SK-N-SH treated with all-trans-retinoic acid at 6 μM for 48 hours (cell line): ENCODE results near the gene C7orf33.

Source experiments
- ATAC-seq: fragments of 200-7000 bp; cut with Tn5 transposase; 3 replicates; pipeline ENCODE4 v1.9.1; 2020; ENCODE audit warnings: mild to moderate bottlenecking, moderate library complexity
- BACH2 ChIP-seq: fragments of 250-450 bp; sonication (Bioruptor Pico); IDR thresholded peaks from 2 replicates; pipeline ENCODE4 v1.9.0; 2021; ENCODE audit warnings: mild to moderate bottlenecking, borderline replicate concordance
- CSDC2 ChIP-seq: fragments of 250-450 bp; sonication (Bioruptor Pico); IDR thresholded peaks from 2 replicates; pipeline ENCODE4 v1.5.0; 2020; ENCODE audit warnings: mild to moderate bottlenecking, moderate library complexity
- ESRRG ChIP-seq: fragments of 250-450 bp; sonication (Bioruptor Pico); IDR thresholded peaks from 2 replicates; pipeline ENCODE4 v1.6.1; 2021; ENCODE audit warnings: mild to moderate bottlenecking
- GLIS3 ChIP-seq: fragments of 250-450 bp; sonication (Bioruptor Pico); IDR thresholded peaks from 2 replicates; pipeline ENCODE4 v1.5.0; 2020; ENCODE audit warnings: mild to moderate bottlenecking, moderate library complexity
- OSR1 ChIP-seq: fragments of 250-450 bp; sonication (Bioruptor Pico); IDR thresholded peaks from 2 replicates; pipeline ENCODE4 v1.8.0; 2022; ENCODE audit warnings: moderate library complexity, mild to moderate bottlenecking, inconsistent platforms
- PPARA ChIP-seq: fragments of 250-450 bp; sonication (Bioruptor Pico); IDR thresholded peaks from 2 replicates; pipeline ENCODE4 v1.5.0; 2020; ENCODE audit warnings: mild to moderate bottlenecking, borderline replicate concordance
- RARB ChIP-seq: fragments of 250-450 bp; sonication (Bioruptor Pico); IDR thresholded peaks from 2 replicates; pipeline ENCODE4 v1.8.0; 2021; ENCODE audit warnings: mild to moderate bottlenecking, moderate library complexity
- SNAI2 ChIP-seq: fragments of 250-450 bp; sonication (Bioruptor Pico); IDR thresholded peaks from 2 replicates; pipeline ENCODE4 v1.5.0; 2020; ENCODE audit warnings: mild to moderate bottlenecking, moderate library complexity
- TCF4 ChIP-seq: fragments of 250-450 bp; sonication (Bioruptor Pico); IDR thresholded peaks from 2 replicates; pipeline ENCODE4 v1.8.0; 2021; ENCODE audit warnings: mild to moderate bottlenecking, moderate library complexity, borderline replicate concordance
- TOX ChIP-seq: fragments of 250-450 bp; sonication (Bioruptor Pico); IDR thresholded peaks from 2 replicates; pipeline ENCODE4 v1.8.0; 2021; ENCODE audit warnings: mild to moderate bottlenecking, moderate library complexity, borderline replicate concordance
- ZC3H10 ChIP-seq: fragments of 250-450 bp; sonication (Bioruptor Pico); IDR thresholded peaks from 2 replicates; pipeline ENCODE4 v1.5.1; 2021; ENCODE audit warnings: mild to moderate bottlenecking, moderate library complexity
- ZNF565 ChIP-seq: fragments of 450-650 bp; formaldehyde crosslinking; conservative IDR thresholded peaks from 2 replicates; pipeline ENCODE4 v1.5.0; 2020; ENCODE audit warnings: low read depth, mild to moderate bottlenecking, moderate library complexity
- ZNF70 ChIP-seq: fragments of 450-650 bp; formaldehyde crosslinking; IDR thresholded peaks from 2 replicates; pipeline ENCODE4 v1.5.0; 2020; ENCODE audit warnings: mild to moderate bottlenecking, moderate library complexity
- ZNF8 ChIP-seq: fragments of 450-650 bp; formaldehyde crosslinking; IDR thresholded peaks from 2 replicates; pipeline ENCODE4 v1.5.0; 2020; ENCODE audit warnings: mild to moderate bottlenecking, moderate library complexity
- TF ChIP-seq, protein P1 (sequence below): fragments of 250-450 bp; sonication (Bioruptor Pico); IDR thresholded peaks from 2 replicates; pipeline ENCODE4 v1.5.0; 2020; ENCODE audit warnings: mild to moderate bottlenecking, moderate library complexity
- TF ChIP-seq, protein P2 (sequence below): fragments of 250-450 bp; sonication (Bioruptor Pico); IDR thresholded peaks from 2 replicates; pipeline ENCODE4 v1.8.0; 2020; ENCODE audit warnings: mild to moderate bottlenecking, moderate library complexity, borderline replicate concordance
- TF ChIP-seq, protein P3 (sequence below): fragments of 250-450 bp; sonication (Bioruptor Pico); IDR thresholded peaks from 2 replicates; pipeline ENCODE4 v1.8.0; 2021; ENCODE audit warnings: low read depth, mild to moderate bottlenecking, moderate library complexity, borderline replicate concordance
- TF ChIP-seq, protein P4 (sequence below): fragments of 250-450 bp; sonication (Bioruptor Pico); IDR thresholded peaks from 2 replicates; pipeline ENCODE4 v1.5.1; 2021; ENCODE audit warnings: mild to moderate bottlenecking, moderate library complexity
- TF ChIP-seq, protein P5 (sequence below): fragments of 250-450 bp; sonication (Bioruptor Pico); IDR thresholded peaks from 2 replicates; pipeline ENCODE4 v1.5.1; 2020; ENCODE audit warnings: low read depth, mild to moderate bottlenecking, moderate library complexity

The C7orf33 gene

DNA sequence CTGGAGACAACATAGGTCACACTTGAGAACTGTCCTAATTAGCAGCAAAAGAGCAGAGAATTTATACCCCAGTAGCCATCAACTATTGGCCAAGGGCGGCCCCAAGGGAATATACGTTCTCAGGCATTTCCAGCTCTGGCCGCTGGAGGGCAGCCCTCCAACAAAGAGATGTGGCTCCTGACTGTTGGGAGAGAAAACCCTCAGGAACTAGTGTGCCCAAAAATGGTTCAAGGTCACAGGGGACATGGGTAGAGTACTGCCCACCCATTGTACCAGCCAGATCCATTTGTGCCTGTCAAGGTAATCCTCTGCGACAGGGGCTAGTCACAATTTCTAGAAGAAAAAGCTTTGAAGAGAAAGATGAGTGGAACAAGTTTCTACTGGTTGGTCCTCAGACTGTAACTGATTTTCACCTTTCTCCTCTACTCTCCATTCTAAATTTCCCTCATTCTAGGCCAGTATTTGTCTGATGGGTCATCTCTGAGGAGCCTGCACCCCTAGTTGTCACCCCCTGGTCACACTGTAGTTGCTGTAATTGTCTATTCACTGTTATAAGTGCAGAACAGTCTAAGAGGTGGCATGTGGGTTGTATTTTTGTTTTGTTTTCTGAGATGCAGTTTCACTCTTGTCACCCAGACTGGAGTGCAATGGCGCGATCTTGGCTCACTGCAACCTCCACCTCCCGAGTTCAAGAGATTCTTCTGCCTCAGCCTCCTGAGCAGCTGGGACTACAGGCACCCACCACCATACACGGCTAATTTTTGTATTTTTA, 14.7 kb upstream of the C7orf33 start:
- TF ChIP-seq ZNF70 (CRISPR knock-in tag) (no peak), PPARA (no peak), CSDC2 (CRISPR knock-in tag) (no peak)
- TF ChIP-seq, protein P1, sequence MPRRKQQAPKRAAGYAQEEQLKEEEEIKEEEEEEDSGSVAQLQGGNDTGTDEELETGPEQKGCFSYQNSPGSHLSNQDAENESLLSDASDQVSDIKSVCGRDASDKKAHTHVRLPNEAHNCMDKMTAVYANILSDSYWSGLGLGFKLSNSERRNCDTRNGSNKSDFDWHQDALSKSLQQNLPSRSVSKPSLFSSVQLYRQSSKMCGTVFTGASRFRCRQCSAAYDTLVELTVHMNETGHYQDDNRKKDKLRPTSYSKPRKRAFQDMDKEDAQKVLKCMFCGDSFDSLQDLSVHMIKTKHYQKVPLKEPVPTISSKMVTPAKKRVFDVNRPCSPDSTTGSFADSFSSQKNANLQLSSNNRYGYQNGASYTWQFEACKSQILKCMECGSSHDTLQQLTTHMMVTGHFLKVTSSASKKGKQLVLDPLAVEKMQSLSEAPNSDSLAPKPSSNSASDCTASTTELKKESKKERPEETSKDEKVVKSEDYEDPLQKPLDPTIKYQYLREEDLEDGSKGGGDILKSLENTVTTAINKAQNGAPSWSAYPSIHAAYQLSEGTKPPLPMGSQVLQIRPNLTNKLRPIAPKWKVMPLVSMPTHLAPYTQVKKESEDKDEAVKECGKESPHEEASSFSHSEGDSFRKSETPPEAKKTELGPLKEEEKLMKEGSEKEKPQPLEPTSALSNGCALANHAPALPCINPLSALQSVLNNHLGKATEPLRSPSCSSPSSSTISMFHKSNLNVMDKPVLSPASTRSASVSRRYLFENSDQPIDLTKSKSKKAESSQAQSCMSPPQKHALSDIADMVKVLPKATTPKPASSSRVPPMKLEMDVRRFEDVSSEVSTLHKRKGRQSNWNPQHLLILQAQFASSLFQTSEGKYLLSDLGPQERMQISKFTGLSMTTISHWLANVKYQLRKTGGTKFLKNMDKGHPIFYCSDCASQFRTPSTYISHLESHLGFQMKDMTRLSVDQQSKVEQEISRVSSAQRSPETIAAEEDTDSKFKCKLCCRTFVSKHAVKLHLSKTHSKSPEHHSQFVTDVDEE = no peak
- peak; percentile 99 for ATAC-seq

DNA sequence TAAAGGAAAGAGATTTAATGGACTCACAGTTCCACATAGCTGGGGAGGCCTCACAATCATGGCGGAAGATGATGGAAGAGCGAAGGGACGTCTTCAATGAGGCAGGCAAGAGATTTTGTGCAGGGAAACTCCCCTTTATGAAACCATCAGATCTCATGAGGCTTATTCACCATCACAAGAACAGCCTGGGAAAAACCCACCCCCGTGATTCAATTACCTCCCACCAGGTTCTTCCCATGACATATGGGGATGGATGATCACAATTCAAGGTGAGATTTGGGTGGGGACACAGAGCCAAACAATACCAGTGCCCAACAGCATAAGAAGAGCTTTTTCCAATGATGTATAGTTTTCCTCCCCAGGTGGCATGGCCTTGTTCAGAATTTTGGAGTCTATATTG, 11.2 kb upstream of the C7orf33 start:
- no peak for ATAC-seq
- TF ChIP-seq, protein P2, sequence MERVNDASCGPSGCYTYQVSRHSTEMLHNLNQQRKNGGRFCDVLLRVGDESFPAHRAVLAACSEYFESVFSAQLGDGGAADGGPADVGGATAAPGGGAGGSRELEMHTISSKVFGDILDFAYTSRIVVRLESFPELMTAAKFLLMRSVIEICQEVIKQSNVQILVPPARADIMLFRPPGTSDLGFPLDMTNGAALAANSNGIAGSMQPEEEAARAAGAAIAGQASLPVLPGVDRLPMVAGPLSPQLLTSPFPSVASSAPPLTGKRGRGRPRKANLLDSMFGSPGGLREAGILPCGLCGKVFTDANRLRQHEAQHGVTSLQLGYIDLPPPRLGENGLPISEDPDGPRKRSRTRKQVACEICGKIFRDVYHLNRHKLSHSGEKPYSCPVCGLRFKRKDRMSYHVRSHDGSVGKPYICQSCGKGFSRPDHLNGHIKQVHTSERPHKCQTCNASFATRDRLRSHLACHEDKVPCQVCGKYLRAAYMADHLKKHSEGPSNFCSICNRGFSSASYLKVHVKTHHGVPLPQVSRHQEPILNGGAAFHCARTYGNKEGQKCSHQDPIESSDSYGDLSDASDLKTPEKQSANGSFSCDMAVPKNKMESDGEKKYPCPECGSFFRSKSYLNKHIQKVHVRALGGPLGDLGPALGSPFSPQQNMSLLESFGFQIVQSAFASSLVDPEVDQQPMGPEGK = no peak
- TF ChIP-seq SNAI2 (CRISPR knock-in tag) (no peak), ZNF70 (CRISPR knock-in tag) (no peak), PPARA (no peak)
- TF ChIP-seq, protein P3, sequence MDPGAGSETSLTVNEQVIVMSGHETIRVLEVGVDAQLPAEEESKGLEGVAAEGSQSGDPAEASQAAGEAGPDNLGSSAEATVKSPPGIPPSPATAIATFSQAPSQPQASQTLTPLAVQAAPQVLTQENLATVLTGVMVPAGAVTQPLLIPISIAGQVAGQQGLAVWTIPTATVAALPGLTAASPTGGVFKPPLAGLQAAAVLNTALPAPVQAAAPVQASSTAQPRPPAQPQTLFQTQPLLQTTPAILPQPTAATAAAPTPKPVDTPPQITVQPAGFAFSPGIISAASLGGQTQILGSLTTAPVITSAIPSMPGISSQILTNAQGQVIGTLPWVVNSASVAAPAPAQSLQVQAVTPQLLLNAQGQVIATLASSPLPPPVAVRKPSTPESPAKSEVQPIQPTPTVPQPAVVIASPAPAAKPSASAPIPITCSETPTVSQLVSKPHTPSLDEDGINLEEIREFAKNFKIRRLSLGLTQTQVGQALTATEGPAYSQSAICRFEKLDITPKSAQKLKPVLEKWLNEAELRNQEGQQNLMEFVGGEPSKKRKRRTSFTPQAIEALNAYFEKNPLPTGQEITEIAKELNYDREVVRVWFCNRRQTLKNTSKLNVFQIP (CRISPR knock-in tag) = no peak

DNA sequence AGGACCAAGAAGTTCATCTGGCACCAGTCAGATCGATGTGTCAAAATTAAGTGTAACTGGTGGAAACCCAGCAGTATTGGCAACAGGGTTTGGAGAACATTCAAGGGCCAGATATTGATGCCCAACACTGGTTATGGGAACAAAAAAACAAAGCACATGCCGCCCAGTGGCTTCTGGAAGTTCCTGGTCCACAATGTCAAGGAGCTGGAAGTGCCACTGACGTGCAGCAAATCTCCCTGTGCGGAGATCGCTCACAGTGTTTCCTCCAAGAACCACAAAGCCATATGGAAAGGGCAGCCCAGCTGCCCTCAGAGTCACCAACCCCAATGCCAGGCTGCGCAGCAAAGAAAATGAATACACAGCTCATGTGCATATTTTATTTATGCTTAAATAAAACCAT, 10.1 kb upstream of the C7orf33 start:
- TF ChIP-seq, protein P4, sequence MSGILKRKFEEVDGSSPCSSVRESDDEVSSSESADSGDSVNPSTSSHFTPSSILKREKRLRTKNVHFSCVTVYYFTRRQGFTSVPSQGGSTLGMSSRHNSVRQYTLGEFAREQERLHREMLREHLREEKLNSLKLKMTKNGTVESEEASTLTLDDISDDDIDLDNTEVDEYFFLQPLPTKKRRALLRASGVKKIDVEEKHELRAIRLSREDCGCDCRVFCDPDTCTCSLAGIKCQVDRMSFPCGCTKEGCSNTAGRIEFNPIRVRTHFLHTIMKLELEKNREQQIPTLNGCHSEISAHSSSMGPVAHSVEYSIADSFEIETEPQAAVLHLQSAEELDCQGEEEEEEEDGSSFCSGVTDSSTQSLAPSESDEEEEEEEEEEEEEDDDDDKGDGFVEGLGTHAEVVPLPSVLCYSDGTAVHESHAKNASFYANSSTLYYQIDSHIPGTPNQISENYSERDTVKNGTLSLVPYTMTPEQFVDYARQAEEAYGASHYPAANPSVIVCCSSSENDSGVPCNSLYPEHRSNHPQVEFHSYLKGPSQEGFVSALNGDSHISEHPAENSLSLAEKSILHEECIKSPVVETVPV (CRISPR knock-in tag) = no peak
- TF ChIP-seq BACH2 (no peak), ZNF8 (CRISPR knock-in tag) (no peak), OSR1 (CRISPR knock-in tag) (no peak), CSDC2 (CRISPR knock-in tag) (no peak), ZC3H10 (no peak), ZNF565 (CRISPR knock-in tag) (no peak), GLIS3 (CRISPR knock-in tag) (no peak), ESRRG (CRISPR knock-in tag) (no peak), TCF4 (CRISPR knock-in tag) (no peak), RARB (CRISPR knock-in tag) (no peak), TOX (CRISPR knock-in tag) (no peak), PPARA (no peak)
- TF ChIP-seq, protein P5, sequence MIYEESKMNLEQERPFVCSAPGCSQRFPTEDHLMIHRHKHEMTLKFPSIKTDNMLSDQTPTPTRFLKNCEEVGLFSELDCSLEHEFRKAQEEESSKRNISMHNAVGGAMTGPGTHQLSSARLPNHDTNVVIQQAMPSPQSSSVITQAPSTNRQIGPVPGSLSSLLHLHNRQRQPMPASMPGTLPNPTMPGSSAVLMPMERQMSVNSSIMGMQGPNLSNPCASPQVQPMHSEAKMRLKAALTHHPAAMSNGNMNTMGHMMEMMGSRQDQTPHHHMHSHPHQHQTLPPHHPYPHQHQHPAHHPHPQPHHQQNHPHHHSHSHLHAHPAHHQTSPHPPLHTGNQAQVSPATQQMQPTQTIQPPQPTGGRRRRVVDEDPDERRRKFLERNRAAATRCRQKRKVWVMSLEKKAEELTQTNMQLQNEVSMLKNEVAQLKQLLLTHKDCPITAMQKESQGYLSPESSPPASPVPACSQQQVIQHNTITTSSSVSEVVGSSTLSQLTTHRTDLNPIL (CRISPR knock-in tag) = no peak
- TF ChIP-seq, protein P2 = no peak
- TF ChIP-seq, protein P3 (CRISPR knock-in tag) = no peak
- TF ChIP-seq, protein P1 = no peak
- no peak for ATAC-seq
